Body of pancreas (tissue), 4 donors: ENCODE results near the gene PEAK1. TPM values are rescaled to one million over a fixed set of nuclear protein-coding genes. Genes with fewer than 3 reads are reported as not detected.
"Not testable (repeated sequence)": the region's sequence is repeated elsewhere in the genome, so short reads cannot be mapped to it uniquely, and the experiment has no call there.

ENCODE experiments used
- ATAC-seq: fragments of 150-250 bp; one replicate; pipeline ENCODE4 v1.9.1; 2016
- DNase-seq, 4 donors: peaks; one replicate each; pipeline ENCODE4 v3.0.0-alpha.2; 2019
- H3K27ac ChIP-seq, 4 donors: fragments of 200-600 bp; sonication (generic); 1 replicate in 3 of 4; 2 replicates in 1 of 4; pipeline versions ENCODE4 v1.5.1 to v1.6.1; 2016 to 2019; ENCODE audit warnings: mild to moderate bottlenecking in 1 of 4, mixed read lengths in 1 of 4, moderate library complexity in 1 of 4
- H3K27me3 ChIP-seq, 2 donors: fragments of 200-600 bp; sonication (generic); one replicate each; pipeline ENCODE4 v1.6.0; 2016; ENCODE audit warnings: mild to moderate bottlenecking in 1 of 2
- H3K36me3 ChIP-seq, 2 donors: fragments of 200-600 bp; sonication (generic); replicated peaks in 1 of 2; 2 replicates each; pipeline ENCODE4 v1.5.1; 2016; ENCODE audit warnings: low read depth in 2 of 2; ENCODE audit not compliant: insufficient read depth in 1 of 2
- H3K4me1 ChIP-seq: fragments of 200-600 bp; sonication (generic); one replicate; pipeline ENCODE4 v1.6.0; 2016
- H3K4me3 ChIP-seq, 2 donors: fragments of 200-600 bp; sonication (generic); 1 replicate in 1 of 2; 2 replicates in 1 of 2; pipeline ENCODE4 v1.5.1; 2016 to 2019
- H3K9me3 ChIP-seq, 3 donors: fragments of 200-600 bp; sonication (generic); 1 replicate in 2 of 3; 2 replicates in 1 of 3; pipeline ENCODE4 v1.5.1; 2016
- CTCF ChIP-seq, 7 experiments: fragments of 450-650 bp in 4 of 7; fragments of 200-600 bp in 3 of 7; sonication (generic) in 3 of 7; IDR thresholded peaks; one replicate each; pipeline ENCODE4 v1.5.1; 2016 to 2019; ENCODE audit warnings: antibody characterized with exemption in 7 of 7
- POLR2A ChIP-seq, 3 donors: fragments of 450-650 bp; IDR thresholded peaks; one replicate each; pipeline ENCODE4 v1.6.1; 2016; ENCODE audit warnings: antibody characterized with exemption in 3 of 3, mild to moderate bottlenecking in 2 of 3
- WGBS, 2 donors: methylation state at CpG; one replicate each; pipeline ENCODE4 v1.1.5; 2017; 5-methylcytosine and 5-hydroxymethylcytosine counted together
- intact Hi-C: fragments of 100-400 bp; cut with DNase I; formaldehyde crosslinking; loops from one replicate; pipeline ENCODE4 v1.15.1; 2023
- total RNA-seq, 2 donors: library from RNA; depleted of rRNA; stranded (reverse); fragments of >200 nt; gene quantifications; one replicate each; pipeline ENCODE4 v1.1.0, GENCODE V29; 2016

Gene PEAK1
- total RNA-seq, 2 donors from 2014 or later: 12.5 to 13.2 TPM

GRCh38 chr15:77285057-77285997 lies 134.6 kb downstream of the PEAK1 start:
- TF ChIP-seq POLR2A (IDR thresholded peaks at IDR 0.05) (no peak), CTCF (IDR thresholded peaks at IDR 0.05) (no peak)
- no peaks in the 10 kb centered on the region for H3K4me1 ChIP-seq
- H3K36me3 ChIP-seq: no peaks in the 10 kb centered on the region
- WGBS, 2 donors: 84 to 88% methylated on average over 12 of the region's 12 CpGs
- no peak overlapping the region for H3K27ac ChIP-seq
- H3K4me3 ChIP-seq: no peak overlapping the region
- H3K9me3 ChIP-seq: no peaks in the 10 kb centered on the region
- DNase-seq (no peak), ATAC-seq (no peak)
- intact Hi-C loops: no loop called here
- no peaks in the 10 kb centered on the region for H3K27me3 ChIP-seq

- WGBS, 2 donors: 70 to 72% methylated on average over 2 of the region's 2 CpGs
- no peak overlapping the region for H3K27ac ChIP-seq
- H3K4me3 ChIP-seq: no peak overlapping the region
- H3K4me1 ChIP-seq: no peaks in the 10 kb centered on the region
- intact Hi-C loops: no loop called here
- no peaks in the 10 kb centered on the region for H3K27me3 ChIP-seq
- ATAC-seq: no peak
- no peaks in the 10 kb centered on the region for H3K36me3 ChIP-seq
- H3K9me3 ChIP-seq: no peaks in the 10 kb centered on the region
- DNase-seq: peak in 1 of 4 donors; percentile 20
- TF ChIP-seq POLR2A (IDR thresholded peaks at IDR 0.05): no peak
- no peak for TF ChIP-seq CTCF (IDR thresholded peaks at IDR 0.05)
Observed at GRCh38 chr15:77282333-77282732, 137.6 kb downstream of the PEAK1 start.

GRCh38 chr15:77276943-77277342 lies 143.0 kb downstream of the PEAK1 start:
- 87 to 96% methylated on average over 1 of the region's 1 CpG for WGBS, 2 donors
- no peak for TF ChIP-seq CTCF (IDR thresholded peaks at IDR 0.05)
- TF ChIP-seq POLR2A (IDR thresholded peaks at IDR 0.05): no peak
- no peak for DNase-seq
- H3K4me3 ChIP-seq: no peak overlapping the region
- no peak for ATAC-seq
- intact Hi-C loops: no loop called here
- H3K36me3 ChIP-seq: no peaks in the 10 kb centered on the region
- no peaks in the 10 kb centered on the region for H3K9me3 ChIP-seq
- no peak overlapping the region for H3K27ac ChIP-seq
- H3K4me1 ChIP-seq: no peaks in the 10 kb centered on the region
- no peaks in the 10 kb centered on the region for H3K27me3 ChIP-seq

GRCh38 chr15:77276096-77276495 lies 143.8 kb downstream of the PEAK1 start:
- no peak for ATAC-seq
- Histone ChIP-seq H3K27ac (no peak overlapping the region), H3K9me3 (no peaks in the 10 kb centered on the region), H3K27me3 (no peaks in the 10 kb centered on the region), H3K4me3 (no peak overlapping the region), H3K36me3 (no peaks in the 10 kb centered on the region), H3K4me1 (no peaks in the 10 kb centered on the region)
- WGBS, 2 donors: 78 to 81% methylated on average over 3 of the region's 3 CpGs
- intact Hi-C loops: no loop called here
- TF ChIP-seq POLR2A (IDR thresholded peaks at IDR 0.05) (no peak), CTCF (IDR thresholded peaks at IDR 0.05) (no peak)
- DNase-seq: no peak

- H3K27me3 ChIP-seq, H3K27ac ChIP-seq, H3K4me3 ChIP-seq, H3K36me3 ChIP-seq, DNase-seq, intact Hi-C loops, H3K9me3 ChIP-seq, ATAC-seq, H3K4me1 ChIP-seq: not testable (repeated sequence)
Observed at GRCh38 chr15:77273136-77273535, 146.8 kb downstream of the PEAK1 start.
